K562 (cell line): ENCODE data around the gene GCGR.

Experiments used
- CHD4 ChIP-seq: fragments of 200-600 bp; sonication (generic); IDR thresholded peaks from 3 replicates; pipeline ENCODE4 v1.6.1; 2012; ENCODE audit warnings: low read depth, mild to moderate bottlenecking, mixed read lengths, low read length, inconsistent platforms; ENCODE audit not compliant: insufficient read depth, insufficient replicate concordance, poor library complexity, severe bottlenecking
- CREB1 ChIP-seq, 2 experiments: sonication (generic) in 1 of 2; formaldehyde crosslinking in 1 of 2; IDR thresholded peaks; 2 replicates each; pipeline versions ENCODE4 v1.6.1 to v1.8.0; 2012 to 2022; ENCODE audit warnings: inconsistent platforms in 1 of 2, mild to moderate bottlenecking in 1 of 2, missing genetic modification reagents in 1 of 2, moderate library complexity in 1 of 2
- CREM ChIP-seq: IDR thresholded peaks from 2 replicates; pipeline ENCODE4 v1.6.1; 2014; ENCODE audit warnings: antibody characterized with exemption, low read depth
- POLR2A ChIP-seq: fragments of 450-650 bp; conservative IDR thresholded peaks from 2 replicates; pipeline ENCODE4 v1.6.1; 2016
- PRPF4 ChIP-seq: fragments of 200-400 bp; formaldehyde crosslinking; IDR thresholded peaks from one replicate; pipeline ENCODE4 v1.6.1; 2017; ENCODE audit warnings: low read length, low read depth, mild to moderate bottlenecking; ENCODE audit not compliant: insufficient read depth, poor library complexity, severe bottlenecking
- SIN3A ChIP-seq, 2 experiments: fragments of 150-350 bp in 1 of 2; IDR thresholded peaks; 2 replicates each; pipeline ENCODE4 v1.6.1; 2011 to 2016; ENCODE audit warnings: borderline replicate concordance in 2 of 2, low read depth in 2 of 2, low read length in 2 of 2, mild to moderate bottlenecking in 2 of 2, moderate library complexity in 2 of 2; ENCODE audit not compliant: control insufficient read depth in 1 of 2
- TCF7L2 ChIP-seq: fragments of 150-350 bp; IDR thresholded peaks from 2 replicates; pipeline ENCODE4 v1.6.1; 2016; ENCODE audit warnings: low read depth, mild to moderate bottlenecking, low read length, moderate library complexity
- ZNF175 ChIP-seq: fragments of 200-800 bp; sonication (Bioruptor generic); IDR thresholded peaks from 2 replicates; pipeline ENCODE4 v1.6.1; 2016; ENCODE audit warnings: low read depth, mild to moderate bottlenecking, missing genetic modification characterization, missing compliant biosample characterization
- TF ChIP-seq, protein P1 (sequence below): sonication (generic); formaldehyde crosslinking; IDR thresholded peaks from 2 replicates; pipeline ENCODE4 v1.8.1; 2022; ENCODE audit warnings: missing genetic modification reagents

DNA sequence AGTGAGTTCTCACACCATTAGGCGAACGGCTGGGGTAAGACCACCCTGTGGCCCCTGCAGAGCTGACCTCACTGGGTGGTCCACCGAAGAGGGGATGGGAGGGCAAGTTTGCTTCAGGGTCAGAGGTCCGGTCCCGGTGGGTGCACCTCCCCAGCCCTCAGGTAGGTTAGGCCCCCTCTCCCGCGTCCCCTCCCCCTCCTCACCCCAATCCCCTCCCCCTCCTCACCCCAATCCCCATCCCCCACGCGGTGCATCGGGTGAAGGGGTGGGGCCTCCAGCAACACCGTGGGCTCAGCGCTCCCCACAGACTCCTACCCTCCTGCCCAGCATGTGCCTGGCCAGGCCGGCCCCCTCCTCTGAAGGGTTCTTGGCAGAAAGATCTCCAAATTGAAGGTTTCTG, 15.8 kb downstream of the GCGR start:
- TF ChIP-seq ZNF175, result no peak
- no peak for TF ChIP-seq TCF7L2
- no peak for TF ChIP-seq CREM
- TF ChIP-seq CHD4, result no peak
- TF ChIP-seq SIN3A (IDR thresholded peaks at IDR 0.05; ENCODE audit: borderline replicate concordance in 2 of 2, control insufficient read depth in 1 of 2, low read depth in 2 of 2, low read length in 2 of 2), result no peak
- no peak for TF ChIP-seq CREB1 (IDR thresholded peaks at IDR 0.05)
- TF ChIP-seq CREB1 (CRISPR knock-in tag; IDR thresholded peaks at IDR 0.05), result no peak
- TF ChIP-seq PRPF4, result no peak
- TF ChIP-seq POLR2A, result no peak
- TF ChIP-seq, protein P1, sequence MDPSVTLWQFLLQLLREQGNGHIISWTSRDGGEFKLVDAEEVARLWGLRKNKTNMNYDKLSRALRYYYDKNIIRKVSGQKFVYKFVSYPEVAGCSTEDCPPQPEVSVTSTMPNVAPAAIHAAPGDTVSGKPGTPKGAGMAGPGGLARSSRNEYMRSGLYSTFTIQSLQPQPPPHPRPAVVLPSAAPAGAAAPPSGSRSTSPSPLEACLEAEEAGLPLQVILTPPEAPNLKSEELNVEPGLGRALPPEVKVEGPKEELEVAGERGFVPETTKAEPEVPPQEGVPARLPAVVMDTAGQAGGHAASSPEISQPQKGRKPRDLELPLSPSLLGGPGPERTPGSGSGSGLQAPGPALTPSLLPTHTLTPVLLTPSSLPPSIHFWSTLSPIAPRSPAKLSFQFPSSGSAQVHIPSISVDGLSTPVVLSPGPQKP (CRISPR knock-in tag), result no peak
